HG02938 (cell line): ENCODE measurements around the gene KIF6.
"Not testable (repeated sequence)": the region's sequence is repeated elsewhere in the genome, so short reads cannot be mapped to it uniquely, and the experiment has no call there.

Experiments
- ATAC-seq: cut with Tn5 transposase; IDR thresholded peaks from one replicate; pipeline ENCODE4 v1.9.1; 2021; ENCODE audit warnings: mild to moderate bottlenecking, moderate library complexity; ENCODE audit not compliant: unreplicated experiment

KIF6 gene

DNA sequence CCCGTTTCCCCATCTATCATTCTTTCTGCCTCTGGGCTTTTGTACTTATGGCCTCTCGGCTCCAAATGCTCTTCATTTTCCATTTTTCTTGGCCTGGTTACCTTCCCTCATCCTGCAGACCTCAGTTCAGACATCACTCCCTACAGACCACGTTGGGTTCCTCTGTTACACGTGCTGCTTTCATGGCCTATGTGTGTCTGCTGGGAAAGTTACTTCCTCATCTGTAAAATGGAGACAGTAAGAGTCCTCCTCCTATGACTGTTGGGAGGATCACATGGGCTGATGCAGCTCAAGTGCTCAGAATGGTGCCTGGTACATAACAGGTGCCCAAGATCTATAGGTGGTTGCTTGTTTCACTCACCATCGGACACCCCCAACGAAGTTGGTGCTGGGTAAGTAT is 424.5 kb downstream of the KIF6 start:
- no peak for ATAC-seq

DNA sequence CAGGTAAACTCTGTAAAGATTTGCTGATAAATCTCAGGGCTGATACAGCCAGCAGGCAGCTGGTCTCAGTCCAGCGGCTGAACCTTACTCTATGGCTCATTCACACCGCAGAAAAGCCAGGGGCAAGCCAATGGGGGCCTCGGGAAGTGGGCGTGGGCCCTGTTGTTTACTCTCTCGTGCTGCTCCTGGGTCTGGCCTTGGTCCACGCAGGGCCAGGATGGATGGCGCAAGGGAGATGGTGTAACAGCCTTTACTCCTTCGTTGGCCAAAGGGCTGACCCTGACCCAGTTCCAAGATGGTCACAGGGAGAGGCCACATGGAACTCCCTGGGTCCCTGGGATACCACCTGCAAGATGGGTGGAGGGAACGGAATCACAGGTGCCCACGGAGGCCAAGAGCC is 427.1 kb downstream of the KIF6 start:
- no peak for ATAC-seq

DNA sequence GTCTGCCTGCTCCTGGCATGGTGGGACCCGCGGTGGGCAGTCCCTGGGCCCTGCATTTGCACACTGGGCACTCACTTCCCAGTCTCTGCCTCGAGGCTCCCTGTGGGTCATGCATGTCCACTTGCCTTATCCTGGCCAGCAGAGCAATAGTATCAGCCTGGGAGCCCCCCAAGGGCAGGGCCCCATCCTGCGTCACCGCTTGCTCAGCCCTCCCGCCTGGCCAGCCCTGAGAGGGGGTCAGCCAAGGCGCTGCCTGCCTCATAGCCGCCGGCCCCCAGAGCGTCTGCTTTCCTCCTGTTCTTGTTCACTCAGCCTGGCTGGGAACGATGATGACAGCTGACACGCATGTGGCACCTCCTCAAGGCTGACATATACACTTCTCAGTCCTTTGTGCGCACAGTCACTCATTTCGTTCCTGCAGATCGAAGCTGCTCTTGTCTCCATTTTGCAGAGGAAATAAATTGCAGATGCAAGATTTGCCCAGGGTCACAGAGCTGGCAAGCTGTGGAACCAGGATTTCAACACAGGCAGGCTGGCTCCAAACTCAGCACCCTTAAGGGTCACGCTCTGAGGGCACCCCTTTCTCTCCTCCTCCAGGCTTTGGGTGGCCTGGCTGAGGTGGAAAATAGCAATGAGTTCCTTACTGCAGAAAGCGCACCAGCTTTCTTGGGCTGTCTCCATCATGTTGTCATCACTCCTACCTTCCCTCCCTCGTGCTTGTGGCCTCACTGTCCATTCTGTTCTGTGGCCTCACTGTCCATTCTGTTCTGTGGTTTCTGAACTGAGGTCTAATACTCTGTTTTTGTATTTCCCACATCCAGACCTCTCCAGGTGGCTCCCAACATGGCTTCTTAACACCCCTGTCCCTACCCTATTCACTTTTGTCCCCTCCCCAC is 428.2 kb downstream of the KIF6 start:
- ATAC-seq: no peak

DNA sequence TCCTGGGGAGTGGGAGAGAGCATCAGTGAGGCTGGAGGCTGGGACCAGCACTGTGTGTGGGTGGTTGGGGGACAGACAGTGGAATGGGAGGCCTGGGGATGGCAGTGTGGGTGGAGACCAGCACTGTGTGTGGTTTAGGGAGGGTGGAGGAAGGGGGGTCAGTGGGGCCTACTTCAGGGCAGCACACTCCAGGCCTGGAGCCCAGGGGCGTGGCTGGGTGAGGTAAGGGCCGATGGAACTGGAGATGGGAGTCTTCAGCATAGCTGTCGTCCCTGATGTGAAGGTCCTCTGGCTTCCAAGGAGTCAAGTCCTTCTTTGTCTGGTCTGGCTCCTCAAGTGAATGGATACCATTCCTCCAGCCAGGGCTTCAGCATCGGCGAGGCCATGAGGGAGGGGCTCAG is 429.6 kb downstream of the KIF6 start:
- no peak for ATAC-seq

DNA sequence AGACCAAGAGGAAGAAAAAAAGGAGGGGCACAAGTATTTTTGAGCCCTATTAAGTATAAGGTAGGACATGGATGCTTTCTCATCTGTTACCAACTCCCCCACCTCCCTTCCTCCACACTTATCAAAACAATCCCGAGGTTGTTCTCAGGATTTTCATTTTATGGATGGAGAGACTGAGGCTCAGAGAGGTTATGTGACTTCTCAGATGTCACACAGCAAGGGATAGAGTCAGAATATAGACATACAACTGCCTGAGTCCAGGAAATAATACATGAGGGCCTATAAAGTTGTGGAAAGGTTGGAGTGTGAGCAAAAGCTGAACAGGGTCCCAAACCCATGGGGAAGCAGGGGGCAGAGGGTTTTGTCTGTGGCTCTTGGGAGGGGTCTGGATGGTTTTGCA is 430.3 kb downstream of the KIF6 start:
- no peak for ATAC-seq

DNA sequence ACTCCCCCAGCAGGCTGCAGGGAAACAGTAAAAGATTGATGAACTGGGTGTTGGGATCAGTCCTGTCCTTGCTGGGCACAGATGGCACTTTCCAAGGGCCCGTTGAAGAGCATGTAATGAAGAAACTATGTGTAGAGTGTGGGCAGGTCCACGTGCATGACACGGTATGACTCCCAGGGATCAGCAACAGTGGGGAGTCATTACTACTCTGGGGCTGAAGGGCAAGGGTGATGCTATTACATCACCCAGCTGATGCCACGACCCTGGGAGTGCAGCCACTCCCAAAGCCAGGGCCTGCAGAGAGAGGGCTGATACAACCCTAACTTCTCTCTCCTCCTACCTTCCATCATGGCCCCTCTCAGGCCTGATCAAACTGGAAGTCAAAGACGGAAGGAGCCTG is 431.1 kb downstream of the KIF6 start:
- no peak for ATAC-seq

GRCh38 chr6:39292637-39293036 is 432.6 kb downstream of the KIF6 start:
- ATAC-seq: no peak

DNA sequence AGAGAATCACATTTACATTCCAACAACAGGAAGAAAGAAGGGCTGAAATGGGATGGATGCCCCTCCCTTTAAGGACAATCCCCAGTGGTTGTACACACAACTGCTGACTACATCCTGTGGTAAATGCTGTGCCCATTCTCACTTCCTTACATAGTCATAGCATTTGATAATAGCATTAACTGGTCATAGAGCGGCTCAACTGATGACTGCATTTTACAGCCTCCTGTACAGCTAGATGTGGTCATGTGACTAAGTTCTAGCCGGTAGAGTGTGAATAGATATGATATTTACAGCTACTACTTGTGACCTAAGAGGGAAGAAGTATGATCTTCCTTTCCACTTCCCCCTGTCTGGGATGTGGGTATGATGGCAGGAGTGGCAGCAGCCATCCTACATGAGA is 435.7 kb downstream of the KIF6 start:
- ATAC-seq: no peak

GRCh38 chr6:39287601-39288000 is 437.6 kb downstream of the KIF6 start:
- no peak for ATAC-seq

- not testable (repeated sequence) for ATAC-seq
Observed at GRCh38 chr6:39286596-39286995, 438.6 kb downstream of the KIF6 start.

GRCh38 chr6:39282774-39283173 is 442.4 kb downstream of the KIF6 start:
- ATAC-seq: no peak

- ATAC-seq: no peak
Observed at GRCh38 chr6:39281312-39281980, 443.8 kb downstream of the KIF6 start.

GRCh38 chr6:39280247-39280731 is 444.9 kb downstream of the KIF6 start:
- ATAC-seq: no peak
